H1 (cell line): ENCODE results near the gene ORMDL3. TPM values are rescaled to one million over a fixed set of nuclear protein-coding genes. Genes with fewer than 3 reads are reported as not detected.

Experiments used
- BCL11A ChIP-seq, 2 experiments: IDR thresholded peaks; one replicate each; pipeline ENCODE4 v1.6.1; 2011; ENCODE audit warnings: low read depth in 2 of 2, low read length in 2 of 2, mild to moderate bottlenecking in 2 of 2
- CBX8 ChIP-seq: fragments of 300-800, 300-1000 bp; sonication (generic); IDR thresholded peaks from 2 replicates; pipeline ENCODE4 v1.7.1; 2016; ENCODE audit warnings: low read depth, low read length, borderline replicate concordance
- SAP30 ChIP-seq: fragments of 300-600 bp; sonication (generic); IDR thresholded peaks from 2 replicates; pipeline ENCODE4 v1.7.1; 2012; ENCODE audit warnings: low read length, moderate library complexity, mild to moderate bottlenecking, inconsistent platforms; ENCODE audit not compliant: insufficient read depth, insufficient replicate concordance
- SP4 ChIP-seq: IDR thresholded peaks from 2 replicates; pipeline ENCODE4 v1.6.1; 2012; ENCODE audit warnings: low read length, inconsistent platforms
- SUZ12 ChIP-seq: fragments of 200-600 bp; sonication (generic); IDR thresholded peaks from 2 replicates; pipeline ENCODE4 v1.6.1; 2012; ENCODE audit warnings: mild to moderate bottlenecking, inconsistent platforms, low read length, moderate library complexity, mixed read lengths
- YY1 ChIP-seq: IDR thresholded peaks from 2 replicates; pipeline ENCODE4 v1.6.1; 2011; ENCODE audit warnings: low read depth, mild to moderate bottlenecking, low read length
- ZNF274 ChIP-seq: IDR thresholded peaks from 2 replicates; pipeline ENCODE4 v1.7.0; 2012; ENCODE audit warnings: low read length, borderline replicate concordance; ENCODE audit errors: extremely low read depth
- polyA plus RNA-seq, 7 experiments: library from polyadenylated mRNA; depleted of rRNA in 3 of 7; stranded (reverse) in 5 of 7; unstranded in 2 of 7; fragments of >200 nt in 5 of 7; fragments of 200-250 nt in 2 of 7; gene quantifications; 1 replicate in 5 of 7; 2 replicates in 1 of 7; 4 replicates in 1 of 7; pipeline versions ENCODE4 v1.2.1 to v1.2.3, GENCODE V29; 2011 to 2013; ENCODE audit warnings: missing spikeins in 2 of 7, mixed read lengths in 2 of 7
- total RNA-seq: library from RNA; stranded (reverse); fragmentation: NEBNext Ultra II Directional; extraction: Animal tissue kit (Norgen Biotek cat#: 25700); gene quantifications from 2 replicates; pipeline ENCODE4 v1.2.1, GENCODE V29; 2021
- TF ChIP-seq, protein P1 (sequence below): IDR thresholded peaks from 2 replicates; pipeline ENCODE4 v1.6.1; 2012; ENCODE audit warnings: inconsistent platforms

Gene ORMDL3
- total and polyA plus RNA-seq, 2 of the 8 experiments (the other 6 are each of a cell fraction or from before 2014, with no cell fraction given) = 50.4 to 108 TPM

DNA sequence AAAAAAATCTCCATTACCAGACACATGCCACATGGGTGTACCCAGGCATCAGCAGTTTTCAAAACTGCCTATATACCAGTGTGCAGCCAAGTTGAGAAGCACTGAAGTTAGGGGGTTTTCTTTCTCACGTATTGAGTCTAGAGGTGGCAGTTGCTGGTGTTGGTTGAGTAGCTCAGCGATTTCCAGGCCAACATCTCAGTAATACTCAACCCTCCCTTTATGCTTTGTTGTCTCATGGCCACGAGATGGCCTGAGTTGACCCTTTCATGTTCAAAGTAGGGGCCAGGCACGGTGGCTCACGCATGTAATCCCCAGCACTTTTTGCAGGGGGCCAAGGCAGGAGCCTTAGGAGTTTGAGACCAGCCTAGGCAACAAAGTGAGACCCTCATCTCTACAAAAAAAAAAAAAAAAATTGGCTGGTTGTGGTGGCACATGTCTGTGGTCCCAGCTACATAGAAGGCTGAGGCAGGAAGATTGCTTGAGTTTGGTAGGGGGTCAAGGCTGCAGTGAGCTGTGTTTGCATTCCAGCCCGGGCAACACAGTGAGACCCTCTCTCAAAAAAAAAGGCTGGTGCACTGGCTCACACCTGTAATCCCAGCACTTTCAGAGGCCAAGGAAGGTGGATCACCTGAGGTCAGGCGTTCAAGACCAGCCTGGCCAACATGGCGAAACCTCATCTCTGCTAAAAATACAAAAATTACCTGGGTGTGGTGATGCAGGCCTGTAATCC lies 10.9 kb upstream of the ORMDL3 start (continued):
- TF ChIP-seq, protein P1, sequence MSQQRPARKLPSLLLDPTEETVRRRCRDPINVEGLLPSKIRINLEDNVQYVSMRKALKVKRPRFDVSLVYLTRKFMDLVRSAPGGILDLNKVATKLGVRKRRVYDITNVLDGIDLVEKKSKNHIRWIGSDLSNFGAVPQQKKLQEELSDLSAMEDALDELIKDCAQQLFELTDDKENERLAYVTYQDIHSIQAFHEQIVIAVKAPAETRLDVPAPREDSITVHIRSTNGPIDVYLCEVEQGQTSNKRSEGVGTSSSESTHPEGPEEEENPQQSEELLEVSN = no peak
- TF ChIP-seq SAP30 = no peak
- TF ChIP-seq YY1 = no peak
- TF ChIP-seq SP4 = no peak
- no peak for TF ChIP-seq BCL11A (IDR thresholded peaks at IDR 0.05; ENCODE audit: low read depth in 2 of 2, low read length in 2 of 2)
- no peak for TF ChIP-seq ZNF274
- no peak for TF ChIP-seq SUZ12
- no peak for TF ChIP-seq CBX8
